ENCODE measurements around the gene MAPK13. TPM values are rescaled to one million over a fixed set of nuclear protein-coding genes. Genes with fewer than 3 reads are reported as not detected.
"Not testable (repeated sequence)": the region's sequence is repeated elsewhere in the genome, so short reads cannot be mapped to it uniquely, and the experiment has no call there.

MAPK13 gene
- polyA plus RNA-seq, 6 donors from 2014 or later, result 23.5 to 76.5 (median 53.0) TPM

DNA sequence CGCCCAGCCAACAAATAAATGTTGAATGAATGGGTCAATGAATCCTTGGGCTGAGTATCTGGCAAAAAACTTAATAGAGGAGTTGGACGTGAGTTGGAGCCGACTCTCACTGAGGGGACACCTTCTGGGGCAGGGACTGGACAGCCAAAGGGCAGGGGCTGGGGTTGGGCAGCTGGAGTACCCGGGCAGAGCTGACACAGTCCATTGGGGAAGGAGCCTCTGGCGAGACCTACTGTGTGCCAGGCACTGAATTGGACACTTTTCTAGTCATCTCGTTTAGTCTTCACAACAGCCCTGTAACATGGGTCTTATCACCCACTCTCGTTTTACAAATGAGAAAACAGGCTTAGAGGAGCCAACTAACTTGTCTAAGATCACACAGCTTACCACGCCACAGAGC is 4.7 kb upstream of the MAPK13 start:
- Mint-ChIP-seq H3K9me3 (no peaks in the 10 kb centered on the region), H3K4me3 (peak overlapping the region in 3 of 8 donors; percentile 29 to 74 (median 40)), H3K36me3 (no peaks in the 10 kb centered on the region)

DNA sequence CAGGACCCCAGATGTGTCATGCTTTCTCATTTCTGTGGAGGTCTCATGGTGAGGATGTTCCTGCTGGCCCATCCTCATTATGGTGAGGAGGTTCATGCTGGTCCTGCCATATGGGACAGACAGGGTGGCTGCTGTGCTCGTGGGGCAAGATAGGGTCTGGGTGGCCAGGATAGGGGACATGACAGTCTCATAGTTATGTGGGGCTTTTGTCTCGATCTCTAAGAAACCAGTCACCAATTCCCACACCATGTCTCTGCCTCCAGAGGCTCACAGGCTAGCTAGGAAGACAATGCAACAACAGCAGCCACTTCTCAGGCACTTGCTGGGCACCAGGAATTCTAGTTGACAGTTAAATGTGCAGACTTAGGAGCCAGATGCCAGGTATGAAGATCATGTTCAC is 4.2 kb upstream of the MAPK13 start:
- H3K27ac Mint-ChIP-seq, result peak overlapping the region in 2 of 6 donors; percentile 19 to 49
- H3K4me1 Mint-ChIP-seq, result peaks cover 50 to 65% (median 52%) of the 10 kb centered on the region in 3 donors
- H3K9me3 Mint-ChIP-seq, result no peaks in the 10 kb centered on the region
- ATAC-seq (ENCODE audit: low read depth in 2 of 2) (no peak), DNase-seq (no peak)
- no peaks in the 10 kb centered on the region for H3K27me3 Mint-ChIP-seq
- H3K4me3 Mint-ChIP-seq, result peak overlapping the region in 2 of 8 donors; percentile 29 to 74
- H3K36me3 Mint-ChIP-seq, result no peaks in the 10 kb centered on the region

More for the DNA sequence above, 4.7 kb upstream of the MAPK13 start:
- peaks cover 56 to 68% (median 57%) of the 10 kb centered on the region in 3 donors for H3K4me1 Mint-ChIP-seq
- ATAC-seq (ENCODE audit: low read depth in 2 of 2), result no peak
- no peaks in the 10 kb centered on the region for H3K27me3 Mint-ChIP-seq
- DNase-seq, result no peak
- H3K27ac Mint-ChIP-seq, result peak overlapping the region in 3 of 6 donors; percentile 28 to 59 (median 49)

DNA sequence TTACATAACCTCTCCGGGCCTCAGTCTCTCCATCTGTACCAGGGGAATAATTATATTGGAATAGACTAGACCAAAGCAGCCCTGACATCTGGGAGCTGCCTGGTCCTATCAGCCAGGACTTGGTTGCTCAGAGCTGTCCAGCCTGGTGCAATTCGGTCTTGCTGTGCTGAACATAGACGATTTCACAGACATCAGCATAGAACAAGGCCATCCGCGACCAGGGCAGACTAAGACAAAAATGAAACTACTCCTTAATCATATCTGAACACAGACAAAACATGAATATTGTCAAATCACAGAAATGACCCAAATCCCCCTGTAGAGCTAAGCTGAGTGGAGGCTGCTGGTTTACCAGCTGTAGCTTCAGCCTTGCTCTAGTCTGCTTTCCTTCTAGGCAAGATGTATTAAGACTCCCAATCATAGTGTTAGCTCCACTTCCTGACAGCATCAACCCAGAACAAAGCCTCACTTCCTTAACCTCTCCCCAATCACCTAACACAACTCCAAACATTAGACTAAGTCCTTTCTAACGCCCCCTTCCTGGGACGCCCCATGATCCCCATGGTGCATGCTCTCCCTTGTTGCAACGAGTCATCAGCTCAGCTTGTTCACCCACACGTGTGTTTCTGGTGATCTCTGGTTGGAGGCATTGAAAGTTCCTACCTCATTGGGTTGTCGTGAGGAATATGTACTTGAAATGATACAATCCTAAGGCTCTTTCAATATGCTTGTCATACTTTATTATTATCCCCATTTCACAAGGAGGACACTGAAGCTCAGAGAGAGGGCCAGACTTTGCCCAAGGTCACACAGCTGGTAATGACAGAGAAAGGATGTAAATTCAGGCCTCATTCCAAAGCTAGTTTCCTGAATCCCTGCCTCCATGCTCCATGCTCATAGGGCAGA is 3.5 kb upstream of the MAPK13 start:
- no peaks in the 10 kb centered on the region for H3K27me3 Mint-ChIP-seq
- peaks cover 49 to 63% (median 49%) of the 10 kb centered on the region in 3 donors for H3K4me1 Mint-ChIP-seq
- H3K4me3 Mint-ChIP-seq, result peak overlapping the region in 2 of 8 donors; percentile 4 to 74
- no peaks in the 10 kb centered on the region for H3K9me3 Mint-ChIP-seq
- H3K27ac Mint-ChIP-seq, result peak overlapping the region in 4 of 6 donors; percentile 3 to 72 (median 34)
- no peaks in the 10 kb centered on the region for H3K36me3 Mint-ChIP-seq
- ATAC-seq (ENCODE audit: low read depth in 2 of 2), result no peak
- no peak for DNase-seq

DNA sequence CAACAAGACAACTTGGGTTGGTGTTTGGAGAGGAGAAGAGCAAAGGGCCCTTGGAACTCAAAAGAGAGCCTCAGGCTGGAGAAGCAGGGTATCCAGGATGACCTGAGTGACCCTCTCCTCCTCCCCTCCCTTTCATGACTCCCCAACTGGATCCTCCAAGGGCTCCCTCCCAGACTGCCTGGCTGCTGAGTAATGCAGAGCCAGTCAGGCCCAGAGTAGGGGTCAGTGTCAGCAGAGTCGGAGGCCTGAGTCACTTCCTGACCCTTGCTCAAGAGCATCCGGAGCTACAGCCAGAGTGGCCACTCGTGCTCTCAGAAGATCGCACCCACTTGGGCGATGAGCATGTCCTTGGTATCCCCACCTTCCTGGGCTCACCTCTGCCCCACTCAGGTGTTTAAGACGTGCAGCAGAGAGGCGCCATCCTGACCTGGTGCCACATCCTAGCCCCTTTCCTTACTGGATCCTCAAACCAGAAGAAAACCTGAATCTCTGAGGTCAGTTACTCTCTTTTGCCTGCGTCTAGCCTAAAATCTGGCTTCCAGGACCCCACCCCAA is 2.8 kb upstream of the MAPK13 start:
- no peaks in the 10 kb centered on the region for H3K9me3 Mint-ChIP-seq
- H3K27me3 Mint-ChIP-seq, result no peaks in the 10 kb centered on the region
- no peaks in the 10 kb centered on the region for H3K36me3 Mint-ChIP-seq
- H3K4me3 Mint-ChIP-seq, result peak overlapping the region in 1 of 8 donors; percentile 74
- no peak for DNase-seq
- H3K4me1 Mint-ChIP-seq, result peaks cover 49 to 63% (median 49%) of the 10 kb centered on the region in 3 donors
- no peak for ATAC-seq (ENCODE audit: low read depth in 2 of 2)
- peak overlapping the region in 1 of 6 donors; percentile 87 for H3K27ac Mint-ChIP-seq

DNA sequence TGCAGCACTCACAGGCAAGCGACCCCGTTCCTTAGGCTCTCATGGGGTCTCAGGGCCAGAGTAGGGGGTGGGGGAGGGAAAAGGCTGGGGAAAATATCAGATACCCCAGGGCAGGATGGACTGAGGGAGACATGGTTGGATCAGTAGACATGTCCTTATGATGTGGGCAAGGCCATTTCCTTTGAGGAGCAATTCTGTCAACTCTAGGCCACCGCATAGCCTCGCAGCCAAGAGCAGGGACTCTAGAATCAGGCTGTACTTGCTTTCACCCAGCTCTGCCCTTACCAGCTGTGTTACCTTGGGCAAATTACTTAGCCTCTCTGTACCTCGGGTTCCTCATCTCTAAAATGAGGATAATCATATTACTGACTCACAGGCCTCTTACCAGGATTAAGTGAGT is 2.2 kb upstream of the MAPK13 start:
- H3K27me3 Mint-ChIP-seq, result no peaks in the 10 kb centered on the region
- DNase-seq (no peak), ATAC-seq (ENCODE audit: low read depth in 2 of 2) (no peak)
- H3K4me3 Mint-ChIP-seq, result peak overlapping the region in 1 of 8 donors; percentile 88
- peak overlapping the region in 1 of 6 donors; percentile 87 for H3K27ac Mint-ChIP-seq
- peaks cover 3 to 4% of the 10 kb centered on the region in 2 donors for H3K36me3 Mint-ChIP-seq
- H3K4me1 Mint-ChIP-seq, result peaks cover 49 to 63% (median 49%) of the 10 kb centered on the region in 3 donors
- no peaks in the 10 kb centered on the region for H3K9me3 Mint-ChIP-seq

DNA sequence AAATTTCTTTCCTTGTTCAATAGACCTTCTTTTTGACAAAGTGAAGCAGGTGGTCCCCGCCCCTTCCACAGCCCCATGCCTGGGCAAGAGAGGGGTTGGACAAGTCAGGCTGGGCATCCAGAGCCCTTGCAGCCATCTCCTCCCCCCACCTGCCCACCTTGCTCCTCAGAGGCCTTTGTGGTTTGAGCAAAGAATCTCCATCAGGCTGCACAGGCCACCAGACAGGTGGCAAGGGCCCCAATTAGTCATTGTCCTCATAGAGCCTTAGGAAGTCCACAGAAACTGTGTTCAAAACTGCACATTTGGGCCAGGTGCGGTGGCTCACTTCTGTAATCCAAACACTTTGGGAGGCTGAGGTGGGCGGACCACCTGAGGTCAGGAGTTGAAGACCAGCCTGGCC is 1.5 kb upstream of the MAPK13 start:
- no peaks in the 10 kb centered on the region for H3K27me3 Mint-ChIP-seq
- DNase-seq (no peak), ATAC-seq (ENCODE audit: low read depth in 2 of 2) (no peak)
- peak overlapping the region in 4 of 6 donors; percentile 10 to 93 (median 64) for H3K27ac Mint-ChIP-seq
- H3K36me3 Mint-ChIP-seq, result peaks cover 4 to 11% of the 10 kb centered on the region in 2 donors
- H3K4me1 Mint-ChIP-seq, result peaks cover 49 to 63% (median 49%) of the 10 kb centered on the region in 3 donors
- H3K4me3 Mint-ChIP-seq, result peak overlapping the region; percentile 12 to 92 (median 74)
- no peaks in the 10 kb centered on the region for H3K9me3 Mint-ChIP-seq

DNA sequence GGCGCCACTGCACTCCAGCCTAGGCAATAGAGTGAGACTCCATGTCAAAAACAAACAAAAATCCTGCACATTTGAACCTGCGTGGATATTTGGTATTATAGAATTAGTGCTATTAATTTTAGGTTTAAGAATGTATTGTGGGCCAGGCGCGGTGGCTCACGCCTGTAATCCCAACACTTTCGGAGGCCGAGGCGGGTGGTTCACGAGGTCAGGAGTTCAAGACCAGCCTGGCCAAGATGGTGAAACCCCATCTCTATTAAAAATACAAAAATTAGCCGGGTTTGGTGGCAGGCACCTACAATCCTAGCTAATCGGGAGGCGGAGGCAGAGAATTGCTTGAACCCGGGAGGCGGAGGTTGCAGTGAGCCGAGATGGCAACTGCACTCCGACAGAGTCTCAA is 979 bp upstream of the MAPK13 start:
- not testable (repeated sequence) for DNase-seq; H3K9me3 Mint-ChIP-seq; ATAC-seq (ENCODE audit: low read depth in 2 of 2); H3K27me3 Mint-ChIP-seq
- Mint-ChIP-seq H3K4me1 (peaks cover 43 to 61% (median 46%) of the 10 kb centered on the region in 3 donors), H3K27ac (peak overlapping the region; percentile 44 to 94 (median 81)), H3K4me3 (peak overlapping the region; percentile 67 to 92 (median 80)), H3K36me3 (peaks cover 4 to 13% of the 10 kb centered on the region in 2 donors)

DNA sequence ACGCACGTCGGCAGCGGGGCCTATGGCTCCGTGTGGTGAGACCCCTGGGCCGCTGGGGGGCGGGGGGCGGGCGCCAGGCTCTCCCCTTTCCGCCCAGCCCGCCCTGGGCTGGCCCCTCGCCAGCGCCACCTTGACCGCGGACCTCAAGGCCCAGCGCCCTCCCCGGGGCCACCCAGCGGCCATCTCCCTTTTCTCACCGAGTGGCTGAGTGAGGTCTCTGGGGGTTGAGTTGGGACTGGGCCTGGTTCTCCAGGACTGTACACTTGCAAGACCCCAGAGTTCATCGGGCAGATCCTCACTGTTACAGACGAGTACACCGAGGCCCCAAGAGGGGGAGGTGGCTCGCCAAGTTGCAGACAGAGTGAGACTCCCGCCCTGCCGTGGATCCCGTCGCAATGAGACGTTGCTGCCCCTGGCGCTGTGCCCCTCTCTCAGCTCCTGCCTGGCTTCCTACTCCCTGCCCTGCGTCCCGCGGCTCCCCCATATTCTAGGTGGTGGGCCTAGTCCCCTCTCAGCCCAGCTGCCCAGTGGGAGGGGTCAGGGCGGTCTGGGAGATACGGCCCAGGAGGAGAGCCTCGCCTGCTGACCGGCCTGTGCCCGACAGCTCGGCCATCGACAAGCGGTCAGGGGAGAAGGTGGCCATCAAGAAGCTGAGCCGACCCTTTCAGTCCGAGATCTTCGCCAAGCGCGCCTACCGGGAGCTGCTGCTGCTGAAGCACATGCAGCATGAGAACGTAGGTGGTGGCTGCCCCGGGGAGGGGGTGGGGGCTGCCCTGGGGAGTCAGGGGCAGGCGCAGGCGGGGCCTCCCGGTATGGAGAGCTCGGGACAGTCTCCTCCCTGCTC is 576 bp downstream of the MAPK13 start:
- H3K36me3 Mint-ChIP-seq, result peaks cover 4 to 25% of the 10 kb centered on the region in 2 donors
- H3K27ac Mint-ChIP-seq, result peak overlapping the region; percentile 17 to 92 (median 87)
- ATAC-seq (ENCODE audit: low read depth in 2 of 2), result peak; percentile 48 to 53
- H3K9me3 Mint-ChIP-seq, result no peaks in the 10 kb centered on the region
- peak overlapping the region; percentile 86 to 96 (median 90) for H3K4me3 Mint-ChIP-seq
- peak; percentile 27 for DNase-seq
- no peaks in the 10 kb centered on the region for H3K27me3 Mint-ChIP-seq
- peaks cover 48 to 56% (median 49%) of the 10 kb centered on the region in 3 donors for H3K4me1 Mint-ChIP-seq

DNA sequence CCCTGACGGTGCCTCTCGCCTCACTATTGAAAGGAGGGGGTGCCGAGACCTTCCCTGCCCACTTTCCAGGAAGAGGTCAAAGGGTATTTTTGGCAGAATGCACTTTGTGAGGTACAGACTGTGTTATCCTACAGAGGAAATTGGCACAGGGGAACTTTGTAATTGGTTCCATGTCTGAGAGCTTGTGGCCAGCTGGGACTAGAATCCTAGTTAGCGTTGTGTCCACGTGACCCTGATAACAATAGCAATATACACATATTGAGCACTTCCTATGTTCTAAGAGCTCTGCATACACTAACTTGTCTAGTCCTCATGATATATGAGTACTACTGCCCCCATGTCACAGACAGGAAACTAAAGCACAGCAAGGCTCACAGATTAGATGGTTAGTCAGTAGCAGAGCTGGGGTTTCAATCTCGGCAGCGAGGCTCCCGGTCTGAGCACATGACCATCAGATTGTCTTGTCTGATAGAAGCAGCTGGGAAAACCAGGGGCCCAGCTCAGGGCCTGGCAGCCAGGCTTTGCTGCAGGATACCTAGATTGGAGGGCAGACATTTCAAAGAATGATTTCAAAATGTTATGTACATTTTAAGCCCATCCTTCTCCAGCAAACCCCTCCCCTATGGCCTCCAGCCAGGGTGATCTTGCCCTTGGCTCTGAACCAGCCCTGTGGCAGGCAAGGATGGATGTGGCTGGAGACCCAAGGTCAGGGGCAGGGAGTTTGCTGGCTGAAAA is 1.4 kb downstream of the MAPK13 start:
- DNase-seq, result no peak
- Mint-ChIP-seq H3K27ac (peak overlapping the region; percentile 17 to 92 (median 81)), H3K4me1 (peaks cover 50 to 57% (median 55%) of the 10 kb centered on the region in 3 donors), H3K27me3 (no peaks in the 10 kb centered on the region), H3K4me3 (peak overlapping the region; percentile 86 to 96 (median 90)), H3K9me3 (no peaks in the 10 kb centered on the region), H3K36me3 (peaks cover 4 to 25% of the 10 kb centered on the region in 2 donors)
- ATAC-seq (ENCODE audit: low read depth in 2 of 2), result peak; percentile 51 to 59

DNA sequence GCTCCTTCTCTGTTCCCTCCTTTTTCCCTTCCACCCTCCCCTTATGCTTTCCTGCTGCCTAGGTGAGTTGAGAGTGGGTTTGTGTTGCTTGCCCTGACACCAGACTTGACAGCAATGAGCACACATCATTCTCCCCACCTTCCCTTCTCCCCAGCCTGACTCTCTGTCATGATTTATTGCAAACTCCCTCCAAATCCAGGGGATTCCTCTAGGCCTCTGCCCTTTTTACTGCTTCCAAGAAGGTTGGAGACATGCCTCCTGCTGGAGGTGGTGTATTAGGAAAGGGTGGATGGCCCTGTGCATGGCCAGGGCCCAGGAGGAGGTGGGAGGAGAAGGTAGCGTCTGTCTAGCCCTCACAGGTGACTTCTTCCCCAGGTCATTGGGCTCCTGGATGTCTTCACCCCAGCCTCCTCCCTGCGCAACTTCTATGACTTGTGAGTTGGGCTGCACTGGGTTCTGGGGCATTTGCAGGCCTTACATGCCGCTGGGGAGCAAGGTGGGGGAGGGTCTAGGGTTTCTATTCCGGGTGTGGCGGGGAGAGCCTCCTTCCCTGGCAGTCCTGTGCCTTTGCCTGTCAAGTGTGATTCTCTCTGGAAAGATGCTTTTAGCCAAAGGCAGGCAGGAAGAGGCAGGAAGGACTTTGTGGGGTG is 2.1 kb downstream of the MAPK13 start:
- ATAC-seq (ENCODE audit: low read depth in 2 of 2), result no peak
- Mint-ChIP-seq H3K4me1 (peaks cover 47 to 60% (median 56%) of the 10 kb centered on the region in 3 donors), H3K4me3 (peak overlapping the region in 7 of 8 donors; percentile 60 to 96 (median 88)), H3K36me3 (peaks cover 4 to 25% of the 10 kb centered on the region in 2 donors), H3K27me3 (no peaks in the 10 kb centered on the region), H3K27ac (peak overlapping the region in 3 of 6 donors; percentile 11 to 92 (median 17)), H3K9me3 (no peaks in the 10 kb centered on the region)
- no peak for DNase-seq

DNA sequence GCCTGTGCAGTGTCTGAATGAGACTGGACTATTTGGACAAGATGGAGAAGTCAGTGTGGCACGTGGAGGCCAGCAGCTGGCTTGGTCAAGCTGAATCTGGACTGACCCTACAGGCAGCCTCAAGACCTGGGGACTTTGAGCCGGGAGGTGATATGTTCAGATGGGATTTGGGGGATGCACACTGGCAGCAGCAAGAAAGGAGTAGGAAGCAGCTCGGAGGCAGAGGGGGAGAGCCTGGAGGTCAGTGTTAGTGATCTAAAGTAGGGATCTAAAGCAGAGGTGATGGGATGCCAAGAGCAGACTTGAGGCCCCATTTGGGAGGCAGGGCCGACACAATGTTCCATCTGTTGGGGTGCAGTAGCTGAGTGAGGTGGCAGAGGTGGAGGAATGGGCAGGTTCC is 2.8 kb downstream of the MAPK13 start:
- Mint-ChIP-seq H3K9me3 (no peaks in the 10 kb centered on the region), H3K4me1 (peaks cover 47 to 62% (median 56%) of the 10 kb centered on the region in 3 donors), H3K4me3 (peak overlapping the region in 3 of 8 donors; percentile 88 to 96 (median 93)), H3K27ac (peak overlapping the region in 3 of 6 donors; percentile 17 to 82 (median 67)), H3K27me3 (no peaks in the 10 kb centered on the region), H3K36me3 (peaks cover 4 to 25% of the 10 kb centered on the region in 2 donors)
- no peak for ATAC-seq (ENCODE audit: low read depth in 2 of 2)
- DNase-seq, result no peak

DNA sequence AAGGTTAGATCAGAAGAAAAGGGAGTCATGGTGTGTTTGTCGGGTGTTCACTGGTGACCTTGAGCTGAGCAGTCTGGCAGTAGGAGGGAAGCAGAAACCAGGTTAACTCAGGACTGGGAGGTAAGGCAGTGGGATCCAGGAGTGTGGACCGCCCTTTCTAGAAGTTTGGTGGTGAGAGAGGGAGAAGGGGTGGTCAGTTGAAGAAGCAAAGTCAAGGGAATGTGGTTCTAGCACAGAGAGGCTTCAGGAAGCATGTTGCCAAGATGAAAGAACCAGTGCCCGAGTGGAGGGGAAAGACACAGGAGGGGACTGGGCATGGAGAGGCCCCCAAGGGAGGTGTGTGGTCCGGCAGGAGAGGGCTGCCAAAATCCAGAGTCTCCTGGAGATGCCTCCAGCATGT is 3.6 kb downstream of the MAPK13 start:
- Mint-ChIP-seq H3K27me3 (no peaks in the 10 kb centered on the region), H3K27ac (peak overlapping the region in 4 of 6 donors; percentile 3 to 78 (median 28)), H3K4me3 (no peak overlapping the region), H3K4me1 (peaks cover 47 to 62% (median 56%) of the 10 kb centered on the region in 3 donors), H3K36me3 (peaks cover 4 to 27% of the 10 kb centered on the region in 2 donors), H3K9me3 (no peaks in the 10 kb centered on the region)
- no peak for DNase-seq
- no peak for ATAC-seq (ENCODE audit: low read depth in 2 of 2)

All from naive B cell (primary cell).